Right atrium auricular region (tissue), 2 donors: ENCODE measurements around the gene CCDC68. TPM values are rescaled to one million over a fixed set of nuclear protein-coding genes. Genes with fewer than 3 reads are reported as not detected.

Source experiments
- DNase-seq: peaks from one replicate; pipeline ENCODE4 v3.0.0-alpha.2; 2019; ENCODE audit warnings: low spot score
- H3K27ac ChIP-seq, 2 donors: fragments of 200-600 bp; sonication (generic); 1 replicate in 1 of 2; 2 replicates in 1 of 2; pipeline ENCODE4 v1.5.1; 2016 to 2019
- H3K27me3 ChIP-seq, 2 donors: fragments of 200-600 bp; sonication (generic); one replicate each; pipeline versions ENCODE4 v1.5.1 to v1.6.0; 2017 to 2019
- H3K36me3 ChIP-seq: fragments of 200-600 bp; sonication (generic); one replicate; pipeline ENCODE4 v1.5.1; 2016
- H3K4me1 ChIP-seq, 2 donors: fragments of 200-600 bp; sonication (generic); one replicate each; pipeline versions ENCODE4 v1.5.1 to v1.6.0; 2017 to 2019
- H3K4me3 ChIP-seq, 2 donors: fragments of 200-600 bp; sonication (generic); 1 replicate in 1 of 2; 2 replicates in 1 of 2; pipeline ENCODE4 v1.5.1; 2017 to 2019; ENCODE audit warnings: mild to moderate bottlenecking in 1 of 2, moderate library complexity in 1 of 2
- H3K9me3 ChIP-seq, 2 donors: fragments of 200-600 bp; sonication (generic); one replicate each; pipeline ENCODE4 v1.5.1; 2019
- CTCF ChIP-seq, 2 donors: fragments of 200-600 bp; sonication (generic); IDR thresholded peaks; one replicate each; pipeline ENCODE4 v1.5.1; 2019; ENCODE audit warnings: antibody characterized with exemption in 2 of 2
- total RNA-seq, 2 donors: library from RNA; depleted of rRNA; stranded (reverse); fragments of >200 nt; gene quantifications; one replicate each; pipeline ENCODE4 v1.1.0, GENCODE V29; 2016

CCDC68 gene
- total RNA-seq, 2 donors from 2014 or later = 7.3 to 8.0 TPM

GRCh38 chr18:54916507-54916906 lies 42.8 kb downstream of the CCDC68 start:
- H3K9me3 ChIP-seq = no peaks in the 10 kb centered on the region

GRCh38 chr18:54914816-54915215 lies 44.4 kb downstream of the CCDC68 start:
- no peak for TF ChIP-seq CTCF (IDR thresholded peaks at IDR 0.05)
- H3K9me3 ChIP-seq = no peaks in the 10 kb centered on the region
- no peak overlapping the region for H3K27ac ChIP-seq
- no peak for DNase-seq
- no peaks in the 10 kb centered on the region for H3K4me1 ChIP-seq
- no peak overlapping the region for H3K4me3 ChIP-seq
- no peaks in the 10 kb centered on the region for H3K27me3 ChIP-seq
- no peaks in the 10 kb centered on the region for H3K36me3 ChIP-seq

More at GRCh38 chr18:54916507-54916906, 42.8 kb downstream of the CCDC68 start:
- Histone ChIP-seq H3K27ac (no peak overlapping the region), H3K4me3 (no peak overlapping the region), H3K36me3 (no peaks in the 10 kb centered on the region), H3K4me1 (no peaks in the 10 kb centered on the region), H3K27me3 (no peaks in the 10 kb centered on the region)
- DNase-seq = no peak
- TF ChIP-seq CTCF (IDR thresholded peaks at IDR 0.05) = no peak

GRCh38 chr18:54911551-54911950 lies 47.7 kb downstream of the CCDC68 start:
- no peak for TF ChIP-seq CTCF (IDR thresholded peaks at IDR 0.05)
- no peaks in the 10 kb centered on the region for H3K27me3 ChIP-seq
- no peaks in the 10 kb centered on the region for H3K4me1 ChIP-seq
- H3K4me3 ChIP-seq = no peak overlapping the region
- DNase-seq = no peak
- H3K27ac ChIP-seq = no peak overlapping the region
- H3K9me3 ChIP-seq = no peaks in the 10 kb centered on the region
- H3K36me3 ChIP-seq = no peaks in the 10 kb centered on the region

GRCh38 chr18:54910161-54910919 lies 48.9 kb downstream of the CCDC68 start:
- H3K9me3 ChIP-seq = no peaks in the 10 kb centered on the region
- DNase-seq = no peak
- H3K4me1 ChIP-seq = no peaks in the 10 kb centered on the region
- H3K4me3 ChIP-seq = no peak overlapping the region
- no peaks in the 10 kb centered on the region for H3K36me3 ChIP-seq
- TF ChIP-seq CTCF (IDR thresholded peaks at IDR 0.05) = no peak
- no peaks in the 10 kb centered on the region for H3K27me3 ChIP-seq
- no peak overlapping the region for H3K27ac ChIP-seq

- no peak for DNase-seq
- TF ChIP-seq CTCF (IDR thresholded peaks at IDR 0.05) = no peak
- Histone ChIP-seq H3K9me3 (no peaks in the 10 kb centered on the region), H3K4me3 (no peak overlapping the region), H3K4me1 (no peaks in the 10 kb centered on the region), H3K27ac (no peak overlapping the region), H3K27me3 (no peaks in the 10 kb centered on the region), H3K36me3 (no peaks in the 10 kb centered on the region)
Measured at GRCh38 chr18:54909538-54909937, 49.7 kb downstream of the CCDC68 start.
